ENCODE results near the gene STRN3.

- TF ChIP-seq CSDC2 (CRISPR knock-in tag; IDR thresholded peaks at IDR 0.05) = no peak
- TF ChIP-seq PPARA (CRISPR knock-in tag; IDR thresholded peaks at IDR 0.05; ENCODE audit: borderline replicate concordance) = no peak
- TF ChIP-seq ESRRG (CRISPR knock-in tag; IDR thresholded peaks at IDR 0.05) = no peak
- TF ChIP-seq BACH2 (CRISPR knock-in tag; IDR thresholded peaks at IDR 0.05; ENCODE audit: borderline replicate concordance) = no peak
- TF ChIP-seq ARNTL (CRISPR knock-in tag; IDR thresholded peaks at IDR 0.05; ENCODE audit: borderline replicate concordance, low read depth) = no peak
- TF ChIP-seq ZNF565 (CRISPR knock-in tag; conservative IDR thresholded peaks at IDR 0.05; ENCODE audit: low read depth) = no peak
- no peak for TF ChIP-seq PATZ1 (CRISPR knock-in tag; IDR thresholded peaks at IDR 0.05; ENCODE audit: borderline replicate concordance)
These were observed 59.5 kb downstream of the STRN3 start for GRCh38 chr14:30966415-30967363.

Measured in SK-N-SH treated with all-trans-retinoic acid at 6 μM for 48 hours (cell line).